ENCODE data around the gene IFITM1.
"Not testable (repeated sequence)": the region's sequence is repeated elsewhere in the genome, so short reads cannot be mapped to it uniquely, and the experiment has no call there.

IFITM1 gene

DNA sequence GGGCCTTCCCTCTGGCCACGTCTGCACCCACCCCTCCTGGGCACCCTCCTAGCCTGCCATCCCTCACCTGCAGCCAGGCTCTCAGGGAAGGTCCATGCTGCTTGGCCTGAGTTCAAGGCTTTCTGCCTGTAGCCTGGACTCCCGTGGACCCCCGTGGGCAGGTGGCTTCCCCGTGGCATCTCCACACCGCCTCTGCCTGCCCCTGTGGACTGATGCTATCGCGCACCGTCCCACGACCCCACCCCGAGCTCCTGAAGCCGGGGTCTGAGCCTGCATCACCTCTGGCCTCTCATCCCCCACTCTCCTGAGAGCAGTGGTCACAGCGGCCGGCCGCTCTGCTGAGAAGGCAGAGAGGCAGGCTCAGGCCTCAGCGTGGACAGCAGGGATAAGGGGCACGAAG is 19.1 kb upstream of the IFITM1 start:
- no peak for DNase-seq

DNA sequence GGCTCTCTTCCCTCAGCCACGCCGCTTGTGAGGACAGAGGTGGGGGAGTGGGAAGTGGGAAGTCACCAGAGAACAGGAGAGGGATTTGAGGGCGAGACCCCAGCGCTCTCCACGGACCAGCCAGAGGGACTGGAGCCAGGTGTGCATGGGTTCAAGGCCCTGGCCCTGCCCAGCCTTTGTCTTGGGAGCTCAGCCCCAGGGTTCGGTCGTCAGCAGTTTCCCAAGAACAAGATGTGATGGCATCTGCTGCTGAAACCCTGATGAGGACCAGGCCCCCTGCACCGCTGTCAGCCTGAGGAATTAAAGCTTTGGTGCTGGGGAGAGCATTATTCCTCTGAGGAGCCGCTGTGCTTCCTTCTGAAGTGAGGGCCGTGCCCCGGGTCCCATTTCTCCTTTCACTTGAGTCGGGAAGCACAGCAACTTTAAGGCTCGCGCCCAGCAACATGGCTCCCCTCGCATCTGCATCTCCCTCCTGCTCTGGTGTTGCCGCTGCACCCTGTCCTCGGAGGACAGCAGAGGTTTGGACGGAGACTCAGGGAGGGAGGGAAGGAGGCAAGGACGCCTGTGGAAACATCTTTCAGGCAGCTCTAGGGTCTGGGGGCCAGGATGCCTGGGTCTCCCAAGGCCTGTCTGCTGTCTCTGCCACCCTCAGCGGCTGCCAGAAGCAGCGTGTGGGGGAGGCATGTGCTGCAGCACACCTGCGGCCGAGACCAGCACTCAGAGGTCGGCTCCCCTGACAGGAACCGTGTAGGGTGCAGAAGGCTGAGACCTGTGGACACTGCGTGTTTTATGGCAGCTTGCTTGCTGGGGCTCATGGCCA is 18.3 kb upstream of the IFITM1 start:
- no peak for DNase-seq

- DNase-seq = no peak
Observed at GRCh38 chr11:296171-297050, 17.4 kb upstream of the IFITM1 start.

DNA sequence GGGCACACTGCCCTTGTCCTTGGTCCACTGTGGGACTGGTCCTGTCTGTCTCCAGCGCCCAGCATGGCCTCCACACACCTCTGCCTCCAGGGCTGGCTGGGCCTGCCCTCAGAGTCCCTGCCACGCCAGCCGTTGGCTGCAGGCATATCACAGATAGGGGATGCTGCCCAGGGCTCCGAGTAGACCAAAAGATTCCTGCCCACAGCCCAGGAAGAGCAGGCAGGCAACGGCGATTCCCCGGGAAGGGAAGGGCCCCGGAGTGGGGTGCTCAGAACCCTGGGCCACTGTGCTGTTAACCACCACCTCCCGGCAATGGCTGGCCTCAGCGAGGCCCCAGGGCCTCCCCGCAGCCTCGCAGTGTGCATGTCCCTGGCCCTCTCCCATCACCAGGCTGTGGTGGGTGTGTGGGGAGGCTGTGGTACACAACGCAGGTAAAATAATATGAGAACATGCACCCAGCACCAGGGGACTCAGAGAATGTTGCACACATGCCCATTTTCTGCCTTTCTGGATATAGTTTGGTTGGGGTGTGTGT is 16.7 kb upstream of the IFITM1 start:
- DNase-seq = no peak

DNA sequence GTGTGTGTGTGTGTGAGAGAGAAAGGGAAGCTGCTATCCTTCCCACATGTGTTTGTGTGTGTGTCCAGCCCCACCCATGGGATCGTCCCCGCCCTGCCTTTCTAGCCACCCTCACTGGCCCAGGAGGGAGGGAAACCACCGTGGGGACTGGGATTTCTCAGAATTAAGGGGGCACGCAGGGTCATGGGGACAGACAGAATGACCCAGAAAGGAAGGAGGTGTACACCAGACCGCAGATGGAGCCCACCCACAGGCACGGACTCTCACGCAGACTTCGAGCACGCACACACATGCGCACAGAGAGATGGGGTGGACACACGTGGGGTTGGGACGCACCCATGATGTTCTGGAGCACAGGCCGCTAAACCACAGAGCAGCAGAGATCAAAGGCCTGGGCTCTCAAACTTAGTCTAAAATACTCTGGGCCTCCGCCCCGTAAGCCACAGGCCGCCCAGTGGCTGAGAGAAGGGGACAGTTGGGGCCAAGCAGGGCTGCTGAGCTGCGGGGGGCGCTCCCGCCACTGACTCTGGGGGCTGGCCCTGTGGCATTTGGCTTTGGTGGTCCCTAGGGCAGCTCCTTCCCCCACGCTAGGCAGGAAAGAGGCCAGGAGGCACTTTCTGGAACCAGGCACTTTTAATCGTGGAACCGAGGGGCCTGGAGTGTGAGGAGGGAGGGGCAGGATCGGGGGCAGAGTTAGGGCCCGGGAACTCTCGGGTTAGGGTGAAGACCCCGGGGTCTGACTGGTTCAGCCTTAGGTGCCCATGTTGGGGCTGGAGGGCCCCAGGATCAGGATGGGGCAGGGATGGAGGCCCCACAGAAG is 16.0 kb upstream of the IFITM1 start:
- DNase-seq = peak; percentile 23

DNA sequence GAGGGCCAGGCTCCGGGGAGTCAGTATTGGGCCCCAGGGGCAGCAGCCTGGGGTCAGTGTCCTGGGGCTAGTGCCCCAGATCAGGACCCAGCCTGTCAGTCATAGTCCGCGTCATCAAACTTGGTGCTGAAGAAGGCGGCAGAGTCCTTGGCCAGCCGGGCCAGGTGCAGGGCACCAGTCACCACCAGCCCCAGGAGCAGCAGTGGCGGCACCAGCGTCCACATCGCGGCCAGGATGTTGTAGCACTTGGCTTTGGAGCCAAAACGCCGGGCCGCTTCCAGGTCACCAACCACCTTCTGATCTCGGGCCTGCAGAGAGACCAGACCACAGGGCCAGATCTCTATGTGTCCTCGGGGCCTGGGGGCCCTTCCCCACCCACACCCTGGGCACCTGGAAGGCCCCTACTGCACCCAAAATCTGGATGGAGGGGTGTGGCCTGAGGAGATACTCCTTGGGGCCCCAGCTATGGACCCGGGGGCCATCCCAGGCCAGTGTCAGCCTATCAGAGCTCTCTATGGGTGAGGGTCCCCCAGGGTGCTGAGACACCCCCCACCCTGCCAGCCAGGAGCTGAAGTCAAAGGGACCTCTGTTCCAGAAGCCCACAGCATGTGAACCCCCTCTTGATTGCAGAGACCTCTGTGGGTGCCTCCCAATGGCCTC is 15.3 kb upstream of the IFITM1 start:
- DNase-seq = no peak

GRCh38 chr11:299081-299891 is 14.6 kb upstream of the IFITM1 start, which contains the start of gene IFITM5:
IFITM5 (minus strand) TSS chr11:299526; CDS start chr11:299490, 36 bp downstream.
- no peak for DNase-seq

GRCh38 chr11:299951-300735 is 13.7 kb upstream of the IFITM1 start:
- no peak for DNase-seq

DNA sequence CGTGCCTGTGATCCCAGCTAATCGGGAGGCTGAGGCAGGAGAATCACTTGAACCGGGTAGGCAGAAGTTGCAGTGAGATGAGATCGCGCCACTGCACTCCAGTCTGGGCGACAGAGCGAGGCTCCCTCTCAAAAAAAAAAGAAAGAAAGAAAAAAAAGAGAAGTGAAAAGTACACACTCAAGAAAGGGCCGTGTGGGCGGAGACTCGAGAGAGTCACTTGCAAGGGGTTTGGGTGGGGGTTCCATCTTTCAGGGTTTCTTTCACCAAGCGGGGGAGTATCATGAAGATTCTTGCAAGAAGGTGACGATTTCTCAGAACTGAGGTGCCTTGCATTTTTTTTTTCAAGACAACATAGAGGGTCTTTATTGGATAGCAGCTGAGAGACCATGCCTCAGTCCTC is 10.5 kb upstream of the IFITM1 start:
- DNase-seq = no peak

DNA sequence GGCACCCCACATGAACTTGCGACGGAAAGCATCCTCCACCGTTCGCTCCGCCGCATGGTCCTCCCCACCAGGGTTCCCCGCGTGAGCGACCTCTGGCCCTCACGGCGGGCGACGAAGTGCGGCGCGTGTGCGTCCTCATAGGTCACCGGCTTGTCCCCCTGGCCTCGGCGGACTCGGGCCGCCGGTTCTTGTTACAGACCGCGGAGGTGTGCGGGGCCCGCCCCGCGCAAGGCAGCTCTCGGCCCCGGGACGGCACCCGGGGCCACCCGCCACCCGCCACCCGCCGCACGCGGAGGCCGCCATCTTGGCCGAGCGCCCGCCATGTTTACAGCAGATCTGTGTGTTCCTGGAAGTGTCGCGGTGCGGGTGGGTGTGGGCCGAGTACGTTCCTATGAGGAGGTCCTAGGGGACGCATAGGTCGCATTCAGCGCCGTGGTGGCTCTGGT is 9.8 kb upstream of the IFITM1 start:
- DNase-seq = no peak

GRCh38 chr11:304915-305843 is 8.7 kb upstream of the IFITM1 start:
- peak; percentile 39 for DNase-seq

GRCh38 chr11:305844-306211 is 8.0 kb upstream of the IFITM1 start:
- no peak for DNase-seq

DNA sequence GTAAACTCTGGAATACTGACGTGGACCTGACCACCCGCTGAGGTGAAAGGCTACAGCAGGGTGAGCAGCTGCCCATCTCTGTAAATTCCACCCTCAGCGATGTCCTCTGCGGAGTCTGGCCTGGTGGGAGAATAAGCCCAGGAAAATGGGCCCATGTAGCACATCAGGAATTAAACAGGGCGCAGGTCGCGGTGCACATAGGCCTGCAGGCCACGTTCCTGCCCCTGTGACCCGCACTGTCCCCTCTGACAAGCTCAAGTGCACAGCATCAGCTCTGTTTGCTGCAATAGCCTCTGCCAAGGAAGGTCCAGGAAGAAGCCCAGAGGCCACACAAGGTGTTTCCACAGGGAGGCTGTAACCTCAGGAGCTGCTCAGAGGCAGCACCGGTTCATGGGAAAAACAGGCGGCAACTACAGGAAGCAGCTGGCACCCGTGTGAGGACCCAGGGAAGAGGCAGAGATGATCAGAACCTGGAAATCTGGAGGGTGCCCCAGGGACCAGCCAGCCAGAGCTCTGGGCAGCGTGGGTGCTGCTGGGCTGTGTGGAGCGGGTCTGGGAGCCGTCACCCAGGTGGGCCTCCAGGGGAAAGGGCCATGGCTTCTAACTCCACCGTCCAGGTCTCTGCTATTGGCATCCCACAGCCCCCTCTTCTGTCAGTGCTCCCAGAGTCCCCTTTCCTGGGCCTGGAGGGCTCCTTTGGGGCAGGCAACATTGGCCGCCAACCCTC is 7.0 kb upstream of the IFITM1 start:
- no peak for DNase-seq

DNA sequence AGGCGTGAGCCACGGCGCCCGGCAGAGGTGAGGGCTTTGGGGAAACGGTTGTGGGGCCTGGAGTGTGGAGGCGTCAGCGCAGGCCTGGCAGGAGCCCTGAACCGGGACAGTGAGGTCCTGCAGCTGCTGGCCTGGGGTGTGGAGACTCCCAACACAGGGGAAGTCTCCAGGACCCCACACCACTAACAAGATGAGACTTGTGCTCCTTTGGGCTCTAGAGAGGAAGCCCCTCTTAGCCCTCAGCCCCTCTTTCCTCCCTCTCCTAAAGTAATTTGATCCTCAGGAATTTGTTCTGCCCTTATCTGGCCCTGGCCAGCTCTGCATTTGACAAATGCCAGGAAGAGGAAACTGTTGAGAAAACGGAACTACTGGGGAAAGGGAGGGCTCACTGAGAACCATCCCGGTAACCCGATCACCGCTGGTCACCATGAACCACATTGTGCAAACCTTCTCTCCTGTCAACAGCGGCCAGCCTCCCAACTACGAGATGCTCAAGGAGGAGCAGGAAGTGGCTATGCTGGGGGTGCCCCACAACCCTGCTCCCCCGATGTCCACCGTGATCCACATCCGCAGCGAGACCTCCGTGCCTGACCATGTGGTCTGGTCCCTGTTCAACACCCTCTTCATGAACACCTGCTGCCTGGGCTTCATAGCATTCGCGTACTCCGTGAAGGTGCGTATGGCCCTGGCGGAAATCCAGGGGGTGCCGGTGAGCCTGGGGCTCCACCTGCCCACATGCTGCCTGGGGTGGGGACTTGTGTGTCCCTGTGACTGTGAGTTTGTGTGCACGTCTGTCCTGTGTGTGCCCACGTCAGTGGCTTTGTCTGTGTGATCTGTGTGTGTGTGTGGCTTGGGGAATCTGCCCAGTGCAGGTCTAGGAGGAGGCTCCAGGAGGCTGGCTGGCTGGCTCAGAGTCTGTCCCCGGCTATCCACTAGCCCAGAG is 5.8 kb upstream of the IFITM1 start, which contains the start of gene IFITM2:
Gene IFITM2, plus strand, starts transcription at position 51 of the 943 bp plus-strand sequence. Its CDS starts 377 bp downstream, at position 428.
- peak; percentile 18 for DNase-seq

DNA sequence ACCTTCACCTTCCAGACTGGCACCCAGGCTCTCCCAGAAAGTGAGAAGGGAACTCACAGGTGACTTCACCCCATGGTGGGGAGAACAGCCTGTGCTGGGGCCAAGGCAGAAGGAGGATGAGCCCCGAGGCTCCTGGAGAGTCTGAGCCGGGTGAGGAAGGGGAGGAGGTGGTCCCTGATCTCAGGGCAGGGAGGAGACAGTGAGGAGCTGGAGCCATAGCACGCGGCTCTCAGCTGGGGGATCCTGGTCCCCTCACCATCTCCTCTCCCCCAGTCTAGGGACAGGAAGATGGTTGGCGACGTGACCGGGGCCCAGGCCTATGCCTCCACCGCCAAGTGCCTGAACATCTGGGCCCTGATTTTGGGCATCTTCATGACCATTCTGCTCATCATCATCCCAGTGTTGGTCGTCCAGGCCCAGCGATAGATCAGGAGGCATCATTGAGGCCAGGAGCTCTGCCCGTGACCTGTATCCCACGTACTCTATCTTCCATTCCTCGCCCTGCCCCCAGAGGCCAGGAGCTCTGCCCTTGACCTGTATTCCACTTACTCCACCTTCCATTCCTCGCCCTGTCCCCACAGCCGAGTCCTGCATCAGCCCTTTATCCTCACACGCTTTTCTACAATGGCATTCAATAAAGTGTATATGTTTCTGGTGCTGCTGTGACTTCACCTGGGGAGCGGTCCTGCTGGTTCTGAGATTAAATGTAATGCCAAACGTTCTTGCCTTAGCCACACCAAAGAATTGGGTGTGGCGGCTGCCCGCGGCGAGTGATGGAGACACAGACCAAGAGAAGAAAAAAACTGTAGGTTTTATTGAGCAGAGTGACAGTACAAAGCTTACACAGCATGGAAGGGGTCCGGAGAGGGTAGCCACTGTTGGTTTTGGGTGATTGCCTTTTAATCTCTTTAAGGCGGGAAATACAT is 4.8 kb upstream of the IFITM1 start:
- not testable (repeated sequence) for DNase-seq

DNA sequence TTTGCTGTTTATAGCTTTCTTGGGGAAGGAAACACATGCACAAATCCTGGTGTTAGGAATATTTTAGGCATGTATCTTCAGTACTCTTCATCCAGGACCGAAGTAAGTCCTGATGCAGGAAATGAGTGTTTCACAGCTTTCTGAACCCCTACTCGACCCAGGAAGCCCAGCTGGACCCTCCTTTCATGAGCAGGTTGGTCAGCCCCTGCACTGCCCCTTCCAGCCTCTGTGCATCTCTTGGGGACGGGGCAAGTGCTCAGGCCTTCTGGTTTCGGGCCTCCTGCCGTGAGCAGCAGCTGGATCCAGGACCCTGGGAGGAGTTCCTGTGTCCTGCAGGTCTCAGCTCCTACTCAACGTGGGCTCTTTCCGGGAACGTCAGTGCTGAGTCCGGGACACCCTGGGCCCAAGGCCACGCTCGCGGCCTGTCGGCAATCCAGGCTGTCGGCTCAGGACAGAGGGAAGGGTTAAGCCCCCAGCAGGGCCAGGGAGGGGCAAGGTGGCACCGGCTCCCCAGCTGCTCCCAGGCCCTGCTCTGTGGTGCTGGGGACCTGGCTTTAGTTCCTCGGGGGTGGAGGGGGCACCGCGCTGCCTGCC is 3.8 kb upstream of the IFITM1 start:
- not testable (repeated sequence) for DNase-seq

Data from stimulated activated naive CD4-positive, alpha-beta T cell treated with Interleukin-2 at 50 U/mL for 16 hours (primary cell).